ENCODE measurements around the gene COPS7B. TPM values are rescaled to one million over a fixed set of nuclear protein-coding genes. Genes with fewer than 3 reads are reported as not detected.
A peak's percentile ranks its signal among the peaks of the same experiment; 100 is the strongest.

The COPS7B gene
- polyA plus RNA-seq, 1 of the 3 experiments (the other 2 are of a cell fraction): 60.5 TPM

- Histone ChIP-seq H3K4me1 (ENCODE audit: control insufficient read depth in 1 of 2, insufficient read depth in 2 of 2, low read depth in 1 of 2, low read length in 1 of 2) (peaks cover 0 to 29% of the 10 kb centered on the region in 2 experiments; a peak in 2 of 4 replicates), H3F3A (replicated peaks; ENCODE audit: insufficient read depth) (peaks cover 5% of the 10 kb centered on the region), H3K9me2 (no peaks in the 10 kb centered on the region), H4K20me1 (ENCODE audit: insufficient read depth) (peaks cover 19% of the 10 kb centered on the region), H3K4me3 (ENCODE audit: low read depth in 2 of 2, low read length in 1 of 2) (no peak overlapping the region; a peak in 1 of 4 replicates), H3K27me3 (ENCODE audit: insufficient read depth) (no peaks in the 10 kb centered on the region), H3K27ac (ENCODE audit: low read depth in 2 of 2, low read length in 1 of 2) (peak overlapping the region; percentile 2 to 91; a peak in 3 of 4 replicates), H3K9me3 (no peaks in the 10 kb centered on the region), H3K79me2 (ENCODE audit: insufficient read depth) (peaks cover 44% of the 10 kb centered on the region), H3K4me2 (no peak overlapping the region), H3K36me3 (replicated peaks in 1 of 2; ENCODE audit: control insufficient read depth in 1 of 2, insufficient read depth in 2 of 2, low read length in 1 of 2) (peaks cover 59 to 68% of the 10 kb centered on the region in 2 experiments), H3K9ac (no peak overlapping the region), H2AFZ (ENCODE audit: low read depth) (no peak overlapping the region)
- ChIA-PET POLR2A (interaction anchor here (1.0 to 2.1 kb wide), 5 partner anchors 82 to 331 kb away, joined by 3 to 9 read pairs (median 4); partner anchors contain the start of genes NCL and PTMA), CTCF (interaction anchor here (0.9 to 3.2 kb wide), 16 partner anchors 9 to 678 kb away, joined by 3 to 25 read pairs (median 6); partner anchors contain the start of genes COPS7B and PDE6D)
- 53% methylated on average over 9 of the region's 9 CpGs for WGBS (ENCODE audit: low lambda C conversion rate)
- peak; percentile 78 for DNase-seq
- TF ChIP-seq EP300 (IDR thresholded peaks at IDR 0.05; ENCODE audit: borderline replicate concordance in 1 of 2, low read depth in 1 of 2, low read length in 1 of 2) (peak in 1 of 2 experiments; percentile 71; a peak in 2 of 4 replicates), RCOR1 (IDR thresholded peaks at IDR 0.05; ENCODE audit: low read length) (peak; percentile 3; the same call in 1 of the 2 replicates), GABPA (IDR thresholded peaks at IDR 0.05; ENCODE audit: low read depth) (no peak), TCF12 (IDR thresholded peaks at IDR 0.05) (no peak), CTCF (IDR thresholded peaks at IDR 0.05) (peak; percentile 63), FOSL2 (IDR thresholded peaks at IDR 0.05; ENCODE audit: borderline replicate concordance, low read depth) (no peak), PBX3 (IDR thresholded peaks at IDR 0.05) (peak; percentile 46; the same call in 1 of the 2 replicates), SIN3A (IDR thresholded peaks at IDR 0.05; ENCODE audit: borderline replicate concordance, low read depth, low read length) (no peak), ELF1 (IDR thresholded peaks at IDR 0.05) (no peak), RFX5 (IDR thresholded peaks at IDR 0.05; ENCODE audit: low read length) (no peak), JUND (IDR thresholded peaks at IDR 0.05) (no peak), RAD21 (IDR thresholded peaks at IDR 0.05; ENCODE audit: low read length) (peak; percentile 28; the same call in 1 of the 2 replicates), CHD2 (IDR thresholded peaks at IDR 0.05; ENCODE audit: low read length, partially characterized antibody) (peak; percentile 8), FOXJ3 (CRISPR knock-in tag; IDR thresholded peaks at IDR 0.05) (peak; percentile 85), MAX (IDR thresholded peaks at IDR 0.05; ENCODE audit: low read depth) (no peak), NFIC (IDR thresholded peaks at IDR 0.05; ENCODE audit: borderline replicate concordance) (peak; percentile 53; the same call in 1 of the 2 replicates), GATA2 (CRISPR knock-in tag; IDR thresholded peaks at IDR 0.05) (peak; percentile 95), EZH2phosphoT487 (IDR thresholded peaks at IDR 0.05; ENCODE audit: borderline replicate concordance, low read depth) (no peak)
Observed at GRCh38 chr2:231795525-231796327, 9.5 kb downstream of the COPS7B start.

All from SK-N-SH (cell line).